GM19455 (cell line): ENCODE measurements around the gene PANK1.

Experiments used
- ATAC-seq: cut with Tn5 transposase; IDR thresholded peaks from one replicate; pipeline ENCODE4 v1.9.1; 2021; ENCODE audit not compliant: unreplicated experiment

PANK1 gene

GRCh38 chr10:89652806-89653370, 7.8 kb upstream of the PANK1 start:
- no peak for ATAC-seq

- peak; percentile 37 for ATAC-seq
These were observed 7.0 kb upstream of the PANK1 start for GRCh38 chr10:89651916-89652573.

GRCh38 chr10:89651205-89651915, 6.3 kb upstream of the PANK1 start:
- ATAC-seq = no peak

- ATAC-seq = no peak
These were observed 4.0 kb upstream of the PANK1 start for GRCh38 chr10:89649051-89649450.

- no peak for ATAC-seq
These were observed 3.0 kb upstream of the PANK1 start for GRCh38 chr10:89648074-89648473.

GRCh38 chr10:89646889-89647657, 2.0 kb upstream of the PANK1 start:
- ATAC-seq = no peak

- no peak for ATAC-seq
These were observed 715 bp upstream of the PANK1 start for GRCh38 chr10:89645742-89646172.

GRCh38 chr10:89644691-89644966, 413 bp downstream of the PANK1 start:
- peak; percentile 42 for ATAC-seq

GRCh38 chr10:89643812-89644690, 991 bp downstream of the PANK1 start:
- peak; percentile 84 for ATAC-seq

GRCh38 chr10:89643431-89643811, 1.6 kb downstream of the PANK1 start:
- peak; percentile 0 for ATAC-seq

GRCh38 chr10:89642193-89642592, 2.8 kb downstream of the PANK1 start:
- ATAC-seq = no peak

GRCh38 chr10:89640241-89640640, 4.8 kb downstream of the PANK1 start:
- no peak for ATAC-seq

GRCh38 chr10:89639326-89639725, 5.7 kb downstream of the PANK1 start:
- no peak for ATAC-seq

- ATAC-seq = no peak
These were observed 7.9 kb downstream of the PANK1 start for GRCh38 chr10:89637113-89637512.

- no peak for ATAC-seq
These were observed 10.4 kb downstream of the PANK1 start for GRCh38 chr10:89634637-89635036.

GRCh38 chr10:89633484-89633883, 11.6 kb downstream of the PANK1 start:
- no peak for ATAC-seq

- ATAC-seq = no peak
These were observed 12.2 kb downstream of the PANK1 start for GRCh38 chr10:89632824-89633223.

- no peak for ATAC-seq
These were observed 17.2 kb downstream of the PANK1 start for GRCh38 chr10:89627830-89628229.

- no peak for ATAC-seq
These were observed 19.8 kb downstream of the PANK1 start for GRCh38 chr10:89625041-89625765.

GRCh38 chr10:89624020-89624419, 21.0 kb downstream of the PANK1 start:
- no peak for ATAC-seq
